GM12872 (cell line): Measurements from ENCODE around the gene GOLGA6A.

ENCODE experiments used
- CTCF ChIP-seq: IDR thresholded peaks from 3 replicates; pipeline ENCODE4 v1.5.1; 2011; ENCODE audit warnings: low read depth, mild to moderate bottlenecking, low read length, moderate library complexity; ENCODE audit not compliant: insufficient read depth

GOLGA6A gene

GRCh38 chr15:74121858-74122257 lies 39.5 kb upstream of the GOLGA6A start:
- TF ChIP-seq CTCF, result no peak

GRCh38 chr15:74121039-74121438 lies 38.7 kb upstream of the GOLGA6A start:
- no peak for TF ChIP-seq CTCF

- TF ChIP-seq CTCF, result no peak
These were observed 38.1 kb upstream of the GOLGA6A start for GRCh38 chr15:74120426-74120825.

GRCh38 chr15:74109713-74110112 lies 27.4 kb upstream of the GOLGA6A start:
- no peak for TF ChIP-seq CTCF

GRCh38 chr15:74108611-74109010 lies 26.3 kb upstream of the GOLGA6A start:
- peak; percentile 36 for TF ChIP-seq CTCF

GRCh38 chr15:74108111-74108510 lies 25.8 kb upstream of the GOLGA6A start:
- no peak for TF ChIP-seq CTCF

GRCh38 chr15:74072614-74073337 lies 9.6 kb downstream of the GOLGA6A start:
- peak; percentile 37; the same call in 2 of the 3 replicates for TF ChIP-seq CTCF
